CD14-positive monocyte (primary cell): Measurements from ENCODE around the gene ZC3H4. TPM values are rescaled to one million over a fixed set of nuclear protein-coding genes. Genes with fewer than 3 reads are reported as not detected.

Experiments used
- DNase-seq, 3 donors: peaks; one replicate each; pipeline ENCODE4 v3.0.0-alpha.2; 2011 to 2022
- H2AFZ ChIP-seq: 2 replicates; pipeline ENCODE4 v1.6.0; 2012; ENCODE audit warnings: mild to moderate bottlenecking, low read depth, low read length, inconsistent platforms; ENCODE audit not compliant: insufficient read depth, poor library complexity, severe bottlenecking
- H3K27ac ChIP-seq, 2 donors: 1 replicate in 1 of 2; 2 replicates in 1 of 2; pipeline ENCODE4 v1.5.1; 2012 to 2013; ENCODE audit warnings: low read length in 2 of 2, control low read depth in 1 of 2, inconsistent platforms in 1 of 2, low read depth in 1 of 2, mild to moderate bottlenecking in 1 of 2
- H3K27me3 ChIP-seq, 2 donors: one replicate each; pipeline versions ENCODE4 v1.6.0 to v1.6.1; 2011 to 2013; ENCODE audit warnings: low read length in 2 of 2; ENCODE audit not compliant: control insufficient read depth in 2 of 2, insufficient read depth in 2 of 2
- H3K36me3 ChIP-seq, 2 donors: replicated peaks in 1 of 2; 1 replicate in 1 of 2; 2 replicates in 1 of 2; pipeline versions ENCODE4 v1.5.1 to v1.6.1; 2012 to 2013; ENCODE audit warnings: low read length in 2 of 2, control low read depth in 1 of 2, inconsistent platforms in 1 of 2, mild to moderate bottlenecking in 1 of 2; ENCODE audit not compliant: insufficient read depth in 2 of 2, control insufficient read depth in 1 of 2
- H3K4me1 ChIP-seq, 2 donors: 1 replicate in 1 of 2; 2 replicates in 1 of 2; pipeline versions ENCODE4 v1.5.1 to v1.6.1; 2012 to 2013; ENCODE audit warnings: low read length in 2 of 2, control low read depth in 1 of 2, inconsistent platforms in 1 of 2, mild to moderate bottlenecking in 1 of 2, moderate library complexity in 1 of 2; ENCODE audit not compliant: insufficient read depth in 2 of 2, control insufficient read depth in 1 of 2
- H3K4me2 ChIP-seq: replicated peaks from 2 replicates; pipeline ENCODE3; 2012; ENCODE audit warnings: low read length, moderate library complexity, mild to moderate bottlenecking; ENCODE audit not compliant: poor library complexity, severe bottlenecking; ENCODE audit errors: extremely low read depth
- H3K4me3 ChIP-seq, 3 experiments: fragments of 200-600 bp in 1 of 3; sonication (generic) in 1 of 3; replicated peaks in 1 of 3; 1 replicate in 2 of 3; 2 replicates in 1 of 3; pipeline ENCODE4 v1.5.1; 2011 to 2013; ENCODE audit warnings: low read length in 3 of 3, mild to moderate bottlenecking in 3 of 3, control low read depth in 2 of 3, low read depth in 2 of 3, inconsistent platforms in 1 of 3, moderate library complexity in 1 of 3
- H3K79me2 ChIP-seq: 2 replicates; pipeline ENCODE4 v1.6.0; 2012; ENCODE audit warnings: mild to moderate bottlenecking, control low read depth, inconsistent platforms, low read length, moderate library complexity; ENCODE audit not compliant: insufficient read depth
- H3K9ac ChIP-seq: 2 replicates; pipeline ENCODE4 v1.6.0; 2017; ENCODE audit warnings: low read length, mild to moderate bottlenecking; ENCODE audit not compliant: insufficient read depth, poor library complexity, severe bottlenecking
- H3K9me3 ChIP-seq, 2 donors: replicated peaks in 1 of 2; 1 replicate in 1 of 2; 2 replicates in 1 of 2; pipeline versions ENCODE4 v1.5.1 to v1.6.1; 2012 to 2013; ENCODE audit warnings: low read length in 2 of 2, control low read depth in 1 of 2; ENCODE audit not compliant: control insufficient read depth in 1 of 2, insufficient read depth in 1 of 2
- H4K20me1 ChIP-seq: 2 replicates; pipeline ENCODE4 v1.6.0; 2012; ENCODE audit warnings: mild to moderate bottlenecking, low read length, control low read depth, moderate library complexity; ENCODE audit not compliant: insufficient read depth
- H3K27ac Mint-ChIP-seq, 7 donors: one replicate each; pipeline ENCODE4 v1.8.0; 2020; ENCODE audit warnings: mild to moderate bottlenecking in 7 of 7, mixed read lengths in 7 of 7, moderate library complexity in 6 of 7, inconsistent platforms in 2 of 7
- H3K27me3 Mint-ChIP-seq, 3 donors: one replicate each; pipeline ENCODE4 v1.8.0; 2021 to 2022; ENCODE audit warnings: low read depth in 3 of 3, mild to moderate bottlenecking in 3 of 3, mixed read lengths in 3 of 3, moderate library complexity in 3 of 3, inconsistent platforms in 1 of 3
- H3K36me3 Mint-ChIP-seq, 2 donors: one replicate each; pipeline ENCODE4 v1.8.0; 2020; ENCODE audit warnings: mixed read lengths in 2 of 2, inconsistent platforms in 1 of 2, mild to moderate bottlenecking in 1 of 2
- H3K4me1 Mint-ChIP-seq: one replicate; pipeline ENCODE4 v1.8.0; 2020; ENCODE audit warnings: mild to moderate bottlenecking, mixed read lengths
- H3K4me3 Mint-ChIP-seq, 2 donors: one replicate each; pipeline ENCODE4 v1.8.0; 2020; ENCODE audit warnings: mild to moderate bottlenecking in 2 of 2, mixed read lengths in 2 of 2, moderate library complexity in 1 of 2
- H3K9me3 Mint-ChIP-seq, 7 donors: one replicate each; pipeline ENCODE4 v1.8.0; 2020 to 2022; ENCODE audit warnings: mixed read lengths in 7 of 7, mild to moderate bottlenecking in 6 of 7, moderate library complexity in 6 of 7, inconsistent platforms in 2 of 7
- CTCF ChIP-seq: fragments of 200-600 bp; IDR thresholded peaks from one replicate; pipeline ENCODE4 v1.8.0; 2022; ENCODE audit warnings: antibody characterized with exemption, mild to moderate bottlenecking
- WGBS: methylation state at CpG from one replicate; pipeline ENCODE4 v1.1.5; 2013; ENCODE audit warnings: missing lambda C conversion rate; ENCODE audit not compliant: insufficient coverage; 5-methylcytosine and 5-hydroxymethylcytosine counted together
- intact Hi-C, 2 donors: fragments of 100-400 bp; cut with micrococcal nuclease; formaldehyde crosslinking; loops; one replicate each; pipeline versions ENCODE4 v1.15.0 to v1.15.1; 2023
- polyA plus RNA-seq, 3 donors: library from polyadenylated mRNA; depleted of rRNA in 1 of 3; unstranded in 2 of 3; stranded (reverse) in 1 of 3; fragments of 300-500 nt in 2 of 3; fragments of >200 nt in 1 of 3; fragmentation: Illumina TruSeq in 2 of 3; gene quantifications; 1 replicate in 2 of 3; 2 replicates in 1 of 3; pipeline ENCODE4 v1.2.3, GENCODE V29; 2012 to 2021

Gene ZC3H4
- polyA plus RNA-seq, 3 donors: 0.24 to 9.9 (median 0.60) TPM

GRCh38 chr19:47026156-47026555, 87.4 kb downstream of the ZC3H4 start:
- peaks cover 4% of the 10 kb centered on the region for H3K4me1 Mint-ChIP-seq
- H3K4me3 Mint-ChIP-seq: peak overlapping the region in 1 of 2 donors; percentile 69
- no peak overlapping the region for H3K27ac Mint-ChIP-seq
- peaks cover 0 to 1% of the 10 kb centered on the region in 2 donors for H3K36me3 Mint-ChIP-seq
- Histone ChIP-seq H3K36me3 (no peaks in the 10 kb centered on the region), H3K4me1 (no peaks in the 10 kb centered on the region), H3K9me3 (peaks cover 0 to 15% of the 10 kb centered on the region in 2 donors), H3K4me2 (no peak overlapping the region), H3K27me3 (peaks cover 41 to 72% of the 10 kb centered on the region in 2 donors), H3K79me2 (no peaks in the 10 kb centered on the region), H2AFZ (no peak overlapping the region), H4K20me1 (no peaks in the 10 kb centered on the region), H3K4me3 (no peak overlapping the region), H3K27ac (no peak overlapping the region), H3K9ac (no peak overlapping the region)
- intact Hi-C loops: no loop called here
- H3K9me3 Mint-ChIP-seq: peaks cover 0 to 10% (median 3%) of the 10 kb centered on the region in 7 donors
- H3K27me3 Mint-ChIP-seq: peaks cover 76 to 96% (median 93%) of the 10 kb centered on the region in 3 donors
- 83% methylated on average over 2 of the region's 2 CpGs for WGBS
- TF ChIP-seq CTCF: no peak
- no peak for DNase-seq

DNA sequence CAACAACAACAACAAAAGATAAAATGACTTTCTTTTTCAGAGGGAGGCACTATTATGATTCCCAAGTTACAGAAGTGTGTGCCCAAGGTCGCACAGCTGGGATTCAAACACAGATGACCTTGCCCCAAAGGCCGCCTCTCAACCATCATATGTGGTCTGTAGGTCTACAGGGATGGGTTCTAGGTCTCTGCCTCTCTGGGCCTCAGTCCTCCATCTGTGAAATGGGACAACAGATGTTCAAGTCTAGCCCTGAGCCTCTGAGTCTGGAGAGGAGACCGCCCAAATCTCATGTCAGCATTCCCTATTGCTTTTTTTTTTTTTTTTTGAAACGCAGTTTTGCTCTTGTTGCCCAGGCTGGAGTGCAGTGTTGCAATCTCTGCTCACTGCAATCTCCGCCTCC, 89.1 kb downstream of the ZC3H4 start:
- Histone ChIP-seq H2AFZ (no peak overlapping the region), H3K4me3 (no peak overlapping the region), H3K36me3 (no peaks in the 10 kb centered on the region), H3K27ac (no peak overlapping the region), H3K4me2 (no peak overlapping the region), H3K9ac (no peak overlapping the region), H3K4me1 (peaks cover 0 to 9% of the 10 kb centered on the region in 2 donors), H4K20me1 (no peaks in the 10 kb centered on the region), H3K79me2 (no peaks in the 10 kb centered on the region), H3K9me3 (peaks cover 0 to 15% of the 10 kb centered on the region in 2 donors), H3K27me3 (peaks cover 52 to 80% of the 10 kb centered on the region in 2 donors)
- H3K27ac Mint-ChIP-seq: no peak overlapping the region
- peak overlapping the region in 1 of 2 donors; percentile 57 for H3K4me3 Mint-ChIP-seq
- peaks cover 0 to 2% of the 10 kb centered on the region in 2 donors for H3K36me3 Mint-ChIP-seq
- H3K9me3 Mint-ChIP-seq: peaks cover 3 to 10% (median 4%) of the 10 kb centered on the region in 7 donors
- intact Hi-C loops: no loop called here
- no peak for TF ChIP-seq CTCF
- H3K4me1 Mint-ChIP-seq: peaks cover 8% of the 10 kb centered on the region
- DNase-seq: no peak
- H3K27me3 Mint-ChIP-seq: peaks cover 76 to 96% (median 88%) of the 10 kb centered on the region in 3 donors
- 76% methylated on average over 4 of the region's 5 CpGs for WGBS
